ENCODE results near the gene FBXO31.
"Not testable (repeated sequence)": the region's sequence is repeated elsewhere in the genome, so short reads cannot be mapped to it uniquely, and the experiment has no call there.

FBXO31 gene

DNA sequence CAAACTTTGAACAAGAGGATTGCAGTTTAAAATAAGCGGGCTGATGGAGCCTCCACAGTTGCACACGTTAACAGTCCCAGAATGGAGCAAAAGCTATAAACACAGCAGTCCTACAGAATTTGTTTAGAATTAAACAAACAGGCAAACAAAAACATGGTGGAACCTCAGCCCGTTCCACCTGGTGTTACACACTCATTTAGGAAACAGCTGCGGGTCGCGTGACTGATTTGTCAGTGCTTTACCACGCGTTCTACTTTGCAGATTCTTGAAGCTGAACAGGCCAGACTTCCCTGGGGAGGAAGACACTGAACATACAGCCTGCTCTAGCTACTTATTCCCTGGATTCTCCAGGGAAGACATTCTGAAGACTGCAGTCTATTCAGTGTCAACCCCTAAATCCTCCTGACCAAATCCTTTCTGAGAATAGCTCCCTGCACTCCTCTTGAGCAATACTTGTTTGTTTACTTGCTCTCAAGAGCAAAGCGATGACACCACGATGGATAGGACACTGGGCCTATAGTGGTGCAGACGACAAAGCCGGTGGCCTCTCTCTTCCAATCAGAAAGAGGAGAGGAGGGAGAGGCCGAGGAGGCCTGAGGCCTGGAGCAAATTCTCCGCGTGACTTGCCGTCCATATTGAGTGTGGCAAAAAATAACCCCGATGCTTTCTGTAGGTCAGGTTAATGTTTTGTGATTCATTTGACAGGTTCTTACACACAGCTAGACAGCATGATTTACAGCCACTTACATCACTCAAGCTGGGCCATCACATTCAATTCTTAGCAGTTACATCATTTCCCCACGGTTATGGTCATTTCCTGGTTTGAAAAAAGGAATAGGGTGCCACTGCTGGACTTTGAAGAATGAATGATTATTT, 4.6 kb upstream of the FBXO31 start:
- no peak overlapping the region for H3K4me3 ChIP-seq (ENCODE audit: low read depth, low read length)
- peak; percentile 91 for DNase-seq (ENCODE audit: low read depth)
- TF ChIP-seq, protein P1, sequence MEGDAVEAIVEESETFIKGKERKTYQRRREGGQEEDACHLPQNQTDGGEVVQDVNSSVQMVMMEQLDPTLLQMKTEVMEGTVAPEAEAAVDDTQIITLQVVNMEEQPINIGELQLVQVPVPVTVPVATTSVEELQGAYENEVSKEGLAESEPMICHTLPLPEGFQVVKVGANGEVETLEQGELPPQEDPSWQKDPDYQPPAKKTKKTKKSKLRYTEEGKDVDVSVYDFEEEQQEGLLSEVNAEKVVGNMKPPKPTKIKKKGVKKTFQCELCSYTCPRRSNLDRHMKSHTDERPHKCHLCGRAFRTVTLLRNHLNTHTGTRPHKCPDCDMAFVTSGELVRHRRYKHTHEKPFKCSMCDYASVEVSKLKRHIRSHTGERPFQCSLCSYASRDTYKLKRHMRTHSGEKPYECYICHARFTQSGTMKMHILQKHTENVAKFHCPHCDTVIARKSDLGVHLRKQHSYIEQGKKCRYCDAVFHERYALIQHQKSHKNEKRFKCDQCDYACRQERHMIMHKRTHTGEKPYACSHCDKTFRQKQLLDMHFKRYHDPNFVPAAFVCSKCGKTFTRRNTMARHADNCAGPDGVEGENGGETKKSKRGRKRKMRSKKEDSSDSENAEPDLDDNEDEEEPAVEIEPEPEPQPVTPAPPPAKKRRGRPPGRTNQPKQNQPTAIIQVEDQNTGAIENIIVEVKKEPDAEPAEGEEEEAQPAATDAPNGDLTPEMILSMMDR (IDR thresholded peaks at IDR 0.05; ENCODE audit: low read depth, low read length, missing control alignments), result no peak
- in situ Hi-C loops (cut with HindIII; ENCODE audit: low sequenced_read_pairs), result no loop called here

DNA sequence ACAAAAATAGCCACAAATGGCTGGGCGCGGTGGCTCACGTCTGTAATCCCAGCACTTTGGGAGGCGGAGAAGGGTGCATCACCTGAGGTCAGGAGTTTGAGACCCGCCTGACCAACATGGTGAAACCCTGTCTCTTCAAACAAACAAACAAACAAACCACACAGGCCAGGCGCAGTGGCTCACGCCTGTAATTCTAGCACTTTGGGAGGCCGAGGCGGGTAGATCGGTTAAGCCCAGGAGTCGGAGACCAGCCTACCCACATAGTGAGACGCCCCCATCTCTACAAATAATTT, 1.2 kb upstream of the FBXO31 start:
- DNase-seq (ENCODE audit: low read depth); in situ Hi-C loops (cut with HindIII; ENCODE audit: low sequenced_read_pairs): not testable (repeated sequence)
- peak overlapping the region; percentile 68 for H3K4me3 ChIP-seq (ENCODE audit: low read depth, low read length)

DNA sequence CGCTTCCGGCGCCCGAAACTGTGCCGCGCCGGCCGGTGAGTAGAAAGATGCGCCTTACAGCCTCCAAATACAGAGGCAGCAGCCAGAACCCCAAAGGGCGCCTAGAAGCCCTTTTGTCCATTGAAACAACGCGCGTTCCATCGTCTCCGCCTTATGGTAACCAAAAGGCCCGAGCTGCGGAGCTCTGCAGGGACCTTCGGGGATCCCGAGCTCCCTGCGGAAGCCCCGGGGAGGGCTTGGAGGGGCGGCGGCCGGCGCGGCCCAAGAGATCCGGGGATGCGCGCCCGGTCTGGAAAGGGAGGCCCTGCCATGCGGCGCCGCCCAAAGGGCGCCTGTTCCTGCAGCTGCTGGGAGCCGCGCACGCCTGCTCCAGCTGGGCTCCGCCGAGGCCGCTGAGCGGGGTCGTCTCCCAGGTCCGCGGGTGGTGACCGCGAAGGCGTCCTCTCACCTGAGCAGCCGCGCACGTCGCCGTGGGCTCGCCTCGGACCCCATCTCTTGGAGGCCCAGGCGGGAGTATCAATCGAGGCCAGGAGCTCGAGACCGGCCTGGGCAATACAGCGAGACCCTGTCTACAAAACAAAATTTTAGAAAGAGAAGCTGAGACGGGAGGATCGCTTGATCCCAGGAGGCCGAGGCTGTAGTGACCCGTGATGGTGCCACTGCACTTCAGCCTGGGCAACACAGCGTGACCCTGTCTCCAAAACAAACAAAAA, 742 bp upstream of the FBXO31 start:
- peak overlapping the region; percentile 68 for H3K4me3 ChIP-seq (ENCODE audit: low read depth, low read length)
- TF ChIP-seq, protein P1 (IDR thresholded peaks at IDR 0.05; ENCODE audit: low read depth, low read length, missing control alignments), result no peak
- DNase-seq (ENCODE audit: low read depth), result no peak
- in situ Hi-C loops (cut with HindIII; ENCODE audit: low sequenced_read_pairs), result no loop called here

DNA sequence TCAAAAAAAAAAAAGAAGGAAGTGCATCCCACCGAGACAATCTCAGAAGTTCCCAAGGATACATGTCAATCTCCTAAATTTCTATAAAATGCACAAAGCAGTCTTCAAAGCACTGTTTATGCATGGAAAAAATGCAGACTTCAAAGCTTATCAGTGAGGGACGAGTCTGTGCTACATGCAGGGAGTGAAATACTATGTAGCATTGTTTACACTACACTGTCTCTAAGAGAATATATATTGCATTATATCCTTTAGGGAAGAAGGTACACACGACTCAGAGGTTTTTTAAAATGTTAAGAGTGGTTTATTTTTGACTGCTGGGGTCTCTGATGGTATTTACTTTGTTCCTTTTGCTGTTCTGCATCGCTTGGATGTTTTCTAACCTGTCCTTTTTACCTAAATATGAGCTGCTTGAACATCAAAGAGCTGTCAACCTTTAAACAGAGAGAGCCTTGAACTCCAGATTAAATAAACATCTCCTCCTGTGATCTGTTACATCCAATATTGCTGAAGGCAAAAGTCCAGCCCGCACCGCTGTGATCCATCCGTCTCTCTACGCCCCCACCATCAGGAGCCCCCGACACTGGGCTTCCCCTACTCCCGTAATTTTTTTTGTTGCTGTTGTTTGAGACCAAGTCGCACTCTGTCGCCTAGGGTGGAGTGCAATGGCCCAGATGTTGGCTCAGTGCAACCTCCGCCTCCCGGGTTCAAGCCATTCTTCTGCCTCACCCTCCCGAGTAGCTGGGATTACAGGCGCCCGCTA, 1.4 kb downstream of the FBXO31 start:
- TF ChIP-seq, protein P1 (IDR thresholded peaks at IDR 0.05; ENCODE audit: low read depth, low read length, missing control alignments), result no peak
- in situ Hi-C loops (cut with HindIII; ENCODE audit: low sequenced_read_pairs), result no loop called here
- DNase-seq (ENCODE audit: low read depth), result no peak
- peak overlapping the region; percentile 68 for H3K4me3 ChIP-seq (ENCODE audit: low read depth, low read length)

DNA sequence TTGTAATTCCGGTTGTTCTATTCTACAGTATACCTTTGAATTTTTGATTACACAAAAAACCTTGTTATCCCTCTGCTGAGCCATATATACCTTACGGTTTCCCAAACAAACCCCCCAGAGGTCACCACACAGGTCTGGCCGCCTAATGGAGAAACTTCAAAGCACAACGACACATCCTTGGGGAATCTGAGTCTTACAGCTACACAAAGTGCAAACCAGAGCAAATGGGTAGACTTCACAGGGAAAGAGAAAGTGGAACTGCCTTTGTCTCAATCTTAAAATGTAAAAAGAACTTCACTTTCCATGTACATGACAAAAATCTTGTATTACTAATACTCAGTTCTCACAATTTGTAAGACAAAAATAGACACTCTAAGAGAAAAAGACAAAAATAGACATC, 2.7 kb downstream of the FBXO31 start:
- in situ Hi-C loops (cut with HindIII; ENCODE audit: low sequenced_read_pairs), result no loop called here
- DNase-seq (ENCODE audit: low read depth), result no peak
- TF ChIP-seq, protein P1 (IDR thresholded peaks at IDR 0.05; ENCODE audit: low read depth, low read length, missing control alignments), result peak; percentile 32
- H3K4me3 ChIP-seq (ENCODE audit: low read depth, low read length), result peak overlapping the region; percentile 68

DNA sequence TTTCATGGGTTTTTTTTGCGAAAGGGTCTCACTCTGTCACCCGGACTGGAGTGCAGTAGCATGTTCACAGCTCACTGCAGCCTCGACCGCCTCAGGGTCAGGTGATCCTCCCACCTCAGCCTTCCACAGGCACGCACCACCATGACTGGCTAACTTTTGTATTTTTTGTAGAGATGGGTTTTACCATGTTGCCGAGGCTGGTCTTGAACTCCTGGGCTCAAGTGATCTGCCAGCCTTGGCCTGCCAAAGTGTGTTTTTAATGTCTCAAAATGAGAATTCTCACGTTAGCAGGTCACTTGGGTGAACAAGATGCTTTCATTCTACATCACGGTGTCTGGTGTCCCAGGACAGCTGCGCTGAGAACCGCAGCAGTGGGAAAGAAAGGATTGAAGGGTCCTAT, 3.2 kb downstream of the FBXO31 start:
- no peak overlapping the region for H3K4me3 ChIP-seq (ENCODE audit: low read depth, low read length)
- DNase-seq (ENCODE audit: low read depth), result no peak
- in situ Hi-C loops (cut with HindIII; ENCODE audit: low sequenced_read_pairs), result no loop called here
- TF ChIP-seq, protein P1 (IDR thresholded peaks at IDR 0.05; ENCODE audit: low read depth, low read length, missing control alignments), result no peak

DNA sequence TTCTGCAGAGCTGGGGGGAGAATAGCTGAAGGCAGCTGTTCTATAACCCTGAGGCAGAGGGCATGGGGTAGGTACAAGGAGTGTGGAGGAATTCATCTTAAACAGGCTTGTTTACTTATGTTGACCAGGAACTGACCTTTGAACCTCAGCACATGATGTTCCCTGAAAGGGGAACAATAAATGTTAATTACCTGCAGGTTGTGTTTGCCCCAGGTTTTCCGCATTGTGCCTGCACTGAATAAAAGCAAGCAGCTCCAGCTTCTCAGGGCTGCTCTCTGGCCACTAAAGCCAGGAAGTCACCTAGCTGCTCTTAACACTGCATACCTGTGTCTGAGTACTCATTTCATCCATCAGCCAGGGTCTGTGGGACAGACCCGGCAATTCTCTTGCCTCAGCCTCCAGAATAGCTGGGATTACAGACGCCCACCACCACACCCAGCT, 4.2 kb downstream of the FBXO31 start:
- DNase-seq (ENCODE audit: low read depth); in situ Hi-C loops (cut with HindIII; ENCODE audit: low sequenced_read_pairs); H3K4me3 ChIP-seq (ENCODE audit: low read depth, low read length): not testable (repeated sequence)
